Cardiac muscle cell (in vitro differentiated cells and primary cell): ENCODE measurements around the gene PHOX2B. TPM values are rescaled to one million over a fixed set of nuclear protein-coding genes. Genes with fewer than 3 reads are reported as not detected.

Experiments used
- DNase-seq, 2 donors: peaks; one replicate each; pipeline versions ENCODE4 v3.0.0 to v3.0.0-alpha.2; 2010 to 2017; ENCODE audit warnings: low read depth in 1 of 2, low spot score in 1 of 2
- H3K27ac ChIP-seq: fragments of 200-600 bp; sonication (generic); 2 replicates; pipeline ENCODE4 v1.5.1; 2016
- H3K27me3 ChIP-seq: fragments of 200-600 bp; sonication (generic); 2 replicates; pipeline ENCODE4 v1.6.0; 2016; ENCODE audit warnings: control low read depth
- H3K36me3 ChIP-seq: fragments of 200-600 bp; sonication (generic); 2 replicates; pipeline ENCODE4 v1.5.1; 2016; ENCODE audit warnings: control low read depth
- H3K4me1 ChIP-seq: fragments of 200-600 bp; sonication (generic); 2 replicates; pipeline ENCODE4 v1.8.1; 2017; ENCODE audit warnings: low read depth, mild to moderate bottlenecking, mixed run types
- H3K4me3 ChIP-seq: fragments of 200-600 bp; sonication (generic); 2 replicates; pipeline ENCODE4 v1.5.1; 2016; ENCODE audit warnings: mild to moderate bottlenecking
- H3K9me3 ChIP-seq: fragments of 200-600 bp; sonication (generic); 2 replicates; pipeline ENCODE4 v1.5.1; 2017; ENCODE audit warnings: low read depth, mild to moderate bottlenecking, control low read depth
- polyA plus RNA-seq: library from polyadenylated mRNA; unstranded; fragments of >200 nt; fragmentation: Nextera tagmentation; extraction: Ambion mirVana; gene quantifications from 2 replicates; pipeline ENCODE4 v1.2.1, GENCODE V29; 2016
- total RNA-seq: library from RNA; depleted of rRNA; stranded (reverse); fragments of >200 nt; gene quantifications from 2 replicates; pipeline ENCODE4 v1.2.3, GENCODE V29; 2016
- TF ChIP-seq, protein P1 (sequence below): IDR thresholded peaks from 2 replicates; pipeline ENCODE4 v1.5.1; 2012; ENCODE audit warnings: low read depth, mild to moderate bottlenecking, low read length

The PHOX2B gene
- total and polyA plus RNA-seq, 2 experiments from 2014 or later, result not detected

DNA sequence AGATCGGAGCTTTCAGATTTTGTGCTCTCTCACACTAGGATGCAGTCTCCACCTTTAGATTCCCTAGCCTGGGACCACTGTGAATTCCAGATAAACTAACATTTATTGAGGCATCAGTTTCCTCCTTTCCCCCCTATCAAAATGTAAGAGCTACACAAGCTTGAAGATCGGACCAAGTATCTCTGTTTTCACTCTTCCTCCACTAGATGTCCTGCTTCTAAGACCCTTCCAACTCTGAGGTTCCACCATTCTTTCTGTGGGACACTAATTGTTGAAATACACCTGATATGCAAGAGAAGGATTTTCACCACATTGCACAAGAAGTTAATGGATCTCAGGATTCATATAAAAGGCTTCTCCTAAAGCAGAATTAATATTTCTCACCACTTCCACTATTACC is 43.0 kb upstream of the PHOX2B start:
- Histone ChIP-seq H3K36me3 (no peaks in the 10 kb centered on the region), H3K4me1 (peaks cover 4% of the 10 kb centered on the region), H3K27me3 (peaks cover 43% of the 10 kb centered on the region), H3K9me3 (no peaks in the 10 kb centered on the region), H3K4me3 (no peak overlapping the region), H3K27ac (no peak overlapping the region)
- no peak for DNase-seq
- TF ChIP-seq, protein P1, sequence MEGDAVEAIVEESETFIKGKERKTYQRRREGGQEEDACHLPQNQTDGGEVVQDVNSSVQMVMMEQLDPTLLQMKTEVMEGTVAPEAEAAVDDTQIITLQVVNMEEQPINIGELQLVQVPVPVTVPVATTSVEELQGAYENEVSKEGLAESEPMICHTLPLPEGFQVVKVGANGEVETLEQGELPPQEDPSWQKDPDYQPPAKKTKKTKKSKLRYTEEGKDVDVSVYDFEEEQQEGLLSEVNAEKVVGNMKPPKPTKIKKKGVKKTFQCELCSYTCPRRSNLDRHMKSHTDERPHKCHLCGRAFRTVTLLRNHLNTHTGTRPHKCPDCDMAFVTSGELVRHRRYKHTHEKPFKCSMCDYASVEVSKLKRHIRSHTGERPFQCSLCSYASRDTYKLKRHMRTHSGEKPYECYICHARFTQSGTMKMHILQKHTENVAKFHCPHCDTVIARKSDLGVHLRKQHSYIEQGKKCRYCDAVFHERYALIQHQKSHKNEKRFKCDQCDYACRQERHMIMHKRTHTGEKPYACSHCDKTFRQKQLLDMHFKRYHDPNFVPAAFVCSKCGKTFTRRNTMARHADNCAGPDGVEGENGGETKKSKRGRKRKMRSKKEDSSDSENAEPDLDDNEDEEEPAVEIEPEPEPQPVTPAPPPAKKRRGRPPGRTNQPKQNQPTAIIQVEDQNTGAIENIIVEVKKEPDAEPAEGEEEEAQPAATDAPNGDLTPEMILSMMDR, result no peak

DNA sequence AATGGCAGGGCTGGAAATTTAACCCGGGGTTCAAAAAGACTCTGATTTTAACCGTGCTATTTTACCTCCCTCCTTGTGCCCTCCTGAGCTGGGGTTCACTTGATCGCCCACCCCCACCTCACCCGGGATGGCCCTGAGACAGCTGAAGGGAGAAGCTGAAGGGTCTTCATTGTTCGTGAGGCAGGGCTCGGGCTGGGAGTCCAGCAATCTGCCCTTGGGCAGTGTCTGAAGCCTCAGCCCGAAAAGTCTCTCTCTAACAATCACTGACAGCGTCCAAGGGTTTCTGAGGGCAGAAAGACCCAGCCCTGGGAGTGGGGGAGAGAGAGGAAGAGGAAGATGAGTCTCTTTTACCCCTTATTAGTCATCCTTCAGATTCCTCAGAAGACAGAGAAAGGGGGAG is 39.4 kb upstream of the PHOX2B start:
- no peak for DNase-seq
- H3K9me3 ChIP-seq, result no peaks in the 10 kb centered on the region
- no peak overlapping the region for H3K27ac ChIP-seq
- H3K4me1 ChIP-seq, result no peaks in the 10 kb centered on the region
- TF ChIP-seq, protein P1, result no peak
- H3K4me3 ChIP-seq, result no peak overlapping the region
- peaks cover 31% of the 10 kb centered on the region for H3K27me3 ChIP-seq
- H3K36me3 ChIP-seq, result no peaks in the 10 kb centered on the region

DNA sequence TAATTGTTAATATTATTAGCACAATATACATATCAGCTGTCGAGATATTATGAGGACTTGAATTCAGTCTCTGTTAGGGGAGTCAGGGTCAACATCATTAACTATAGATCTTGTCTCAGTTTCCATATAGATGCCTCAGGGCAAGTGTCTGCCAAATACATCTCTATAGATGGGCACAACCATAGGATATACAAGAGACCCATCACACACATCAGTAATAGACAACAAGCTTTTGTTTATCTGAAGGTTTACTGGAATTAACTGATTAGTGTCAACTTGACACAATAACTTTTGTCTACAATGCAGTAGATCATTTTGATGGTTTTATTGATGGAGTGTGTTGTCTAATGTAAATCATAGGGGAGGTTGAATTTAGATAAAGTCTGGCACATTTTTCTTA is 37.1 kb upstream of the PHOX2B start:
- Histone ChIP-seq H3K27ac (no peak overlapping the region), H3K27me3 (peaks cover 18% of the 10 kb centered on the region), H3K4me3 (no peak overlapping the region), H3K36me3 (no peaks in the 10 kb centered on the region), H3K4me1 (no peaks in the 10 kb centered on the region), H3K9me3 (no peaks in the 10 kb centered on the region)
- DNase-seq, result no peak
- TF ChIP-seq, protein P1, result no peak

DNA sequence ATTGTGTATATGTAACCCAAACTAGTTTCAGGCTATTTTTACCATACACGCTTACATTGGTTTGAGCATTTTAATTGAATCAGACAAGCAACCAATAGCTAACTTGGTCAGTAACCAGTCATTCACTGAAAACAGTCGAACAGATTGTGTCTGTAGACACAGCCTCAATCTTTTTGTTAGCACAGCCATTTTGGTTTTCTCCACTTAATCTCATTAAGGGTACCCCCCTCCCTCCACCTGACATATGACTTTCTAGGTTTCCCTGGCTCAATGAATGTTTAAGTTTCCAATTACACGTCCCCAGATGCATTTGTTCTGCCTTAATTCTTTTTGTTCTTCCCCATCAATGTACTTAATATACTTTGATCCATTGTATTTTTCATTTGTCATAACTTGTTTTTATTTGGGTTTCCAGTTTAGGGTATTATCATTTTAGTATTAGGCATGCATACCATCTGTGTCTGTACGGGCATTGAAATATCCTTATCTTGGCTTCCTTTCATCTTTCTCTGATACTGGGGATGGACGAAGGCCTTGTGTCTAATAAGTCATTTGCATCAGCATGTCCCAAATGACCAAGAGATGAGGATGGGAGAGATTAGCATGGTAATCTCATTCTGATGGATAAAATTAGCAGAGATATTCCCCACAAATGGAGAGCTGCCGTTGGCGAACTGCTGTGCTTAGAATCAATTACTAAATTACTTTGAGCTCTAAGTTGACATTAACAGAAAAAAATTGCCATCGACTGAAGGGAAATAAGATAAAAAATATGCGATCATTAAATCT is 35.9 kb upstream of the PHOX2B start:
- no peak for DNase-seq
- Histone ChIP-seq H3K27me3 (peaks cover 18% of the 10 kb centered on the region), H3K4me3 (no peak overlapping the region), H3K36me3 (no peaks in the 10 kb centered on the region), H3K4me1 (no peaks in the 10 kb centered on the region), H3K9me3 (no peaks in the 10 kb centered on the region), H3K27ac (no peak overlapping the region)
- TF ChIP-seq, protein P1, result no peak

DNA sequence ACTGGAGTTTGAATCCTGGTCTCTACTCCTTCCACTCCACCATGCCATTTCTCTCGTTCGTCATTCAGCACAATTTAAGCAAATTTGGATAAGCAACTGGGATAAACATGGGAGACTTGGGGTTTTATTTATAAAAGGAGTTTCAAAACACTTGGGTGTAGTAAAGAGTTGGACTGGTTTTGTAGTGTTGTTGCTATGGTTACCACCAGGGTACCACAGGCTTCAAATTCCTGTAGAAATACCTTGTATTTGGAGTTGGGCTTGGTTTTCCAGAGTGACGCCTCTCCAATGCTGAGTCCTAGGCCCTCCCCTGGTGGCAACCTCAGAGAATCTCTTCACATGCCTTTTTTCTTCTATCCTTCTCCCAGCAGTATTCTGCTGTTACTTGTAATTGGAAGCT is 27.9 kb upstream of the PHOX2B start:
- H3K9me3 ChIP-seq, result no peaks in the 10 kb centered on the region

More for the DNA sequence above, 27.9 kb upstream of the PHOX2B start:
- no peaks in the 10 kb centered on the region for H3K36me3 ChIP-seq
- H3K27ac ChIP-seq, result no peak overlapping the region
- TF ChIP-seq, protein P1, result no peak
- H3K4me1 ChIP-seq, result no peaks in the 10 kb centered on the region
- no peak overlapping the region for H3K4me3 ChIP-seq
- DNase-seq, result no peak
- H3K27me3 ChIP-seq, result peaks cover 32% of the 10 kb centered on the region
